Cerebellar cortex (tissue), 1 donor: ENCODE results near the gene TIMM44.
"Not testable (repeated sequence)": the region's sequence is repeated elsewhere in the genome, so short reads cannot be mapped to it uniquely, and the experiment has no call there.

Experiments
- DNase-seq: peaks from one replicate; pipeline ENCODE4 v3.0.0-alpha.2; 2015; ENCODE audit warnings: low spot score

Gene TIMM44

GRCh38 chr19:7900401-7900870 lies 43.0 kb downstream of the TIMM44 start:
- DNase-seq = no peak

GRCh38 chr19:7899751-7900378 lies 43.6 kb downstream of the TIMM44 start:
- DNase-seq = no peak

- no peak for DNase-seq
Measured at GRCh38 chr19:7898967-7899366, 44.5 kb downstream of the TIMM44 start.

- no peak for DNase-seq
Measured at GRCh38 chr19:7897292-7897691, 46.2 kb downstream of the TIMM44 start.

- no peak for DNase-seq
Measured at GRCh38 chr19:7895565-7895964, 47.9 kb downstream of the TIMM44 start.

GRCh38 chr19:7894612-7895309 lies 48.7 kb downstream of the TIMM44 start:
- no peak for DNase-seq

GRCh38 chr19:7893362-7894101 lies 49.9 kb downstream of the TIMM44 start:
- not testable (repeated sequence) for DNase-seq

GRCh38 chr19:7888826-7889217 lies 54.6 kb downstream of the TIMM44 start:
- no peak for DNase-seq

- no peak for DNase-seq
Measured at GRCh38 chr19:7888145-7888825, 55.2 kb downstream of the TIMM44 start, which contains the start of gene LRRC8E. LRRC8E (plus strand) TSS chr19:7888510; CDS start chr19:7895604, 7,094 bp downstream.

- no peak for DNase-seq
Measured at GRCh38 chr19:7887408-7888144, 55.9 kb downstream of the TIMM44 start.

- DNase-seq = no peak
Measured at GRCh38 chr19:7885818-7886217, 57.6 kb downstream of the TIMM44 start.

- DNase-seq = no peak
Measured at GRCh38 chr19:7883796-7884570, 59.5 kb downstream of the TIMM44 start.

- DNase-seq = no peak
Measured at GRCh38 chr19:7883105-7883504, 60.4 kb downstream of the TIMM44 start.

- no peak for DNase-seq
Measured at GRCh38 chr19:7881910-7882309, 61.6 kb downstream of the TIMM44 start.

GRCh38 chr19:7879836-7880235 lies 63.6 kb downstream of the TIMM44 start:
- no peak for DNase-seq

- no peak for DNase-seq
Measured at GRCh38 chr19:7879111-7879807, 64.2 kb downstream of the TIMM44 start.

GRCh38 chr19:7877249-7877836 lies 66.1 kb downstream of the TIMM44 start:
- no peak for DNase-seq
